ENCODE measurements around the gene CXCL11. TPM values are rescaled to one million over a fixed set of nuclear protein-coding genes. Genes with fewer than 3 reads are reported as not detected.
"Not testable (repeated sequence)": the region's sequence is repeated elsewhere in the genome, so short reads cannot be mapped to it uniquely, and the experiment has no call there.

Gene CXCL11
- total and polyA plus RNA-seq, 7 experiments from 2014 or later: not detected

GRCh38 chr4:76003620-76004019 lies 32.2 kb downstream of the CXCL11 start:
- no peak overlapping the region for H3K4me3 ChIP-seq (ENCODE audit: low read length)
- H3K27ac ChIP-seq (ENCODE audit: low read depth, low read length): no peak overlapping the region
- POLR2A ChIA-PET: interaction anchor here (0.6 kb wide), 1 partner anchor 25 kb away, joined by 4 read pairs; no protein-coding TSS in a partner anchor
- H3K36me3 ChIP-seq (ENCODE audit: control insufficient read depth in 2 of 3, insufficient read depth in 3 of 3, low read length in 3 of 3): no peaks in the 10 kb centered on the region
- Mint-ChIP-seq H3K4me1 (no peaks in the 10 kb centered on the region), H3K4me3 (no peak overlapping the region), H3K36me3 (no peaks in the 10 kb centered on the region), H3K27me3 (peaks cover 8 to 22% (median 14%) of the 10 kb centered on the region in 5 donors), H3K9me3 (no peaks in the 10 kb centered on the region), H3K27ac (no peak overlapping the region)
- CTCF ChIA-PET: no interaction called here
- no peak for DNase-seq
- no peak for ATAC-seq
- H3K9me3 ChIP-seq (ENCODE audit: control insufficient read depth in 2 of 3, low read length in 3 of 3): no peaks in the 10 kb centered on the region
- H3K4me1 ChIP-seq (ENCODE audit: control insufficient read depth in 2 of 2, insufficient read depth in 2 of 2, low read length in 2 of 2): no peaks in the 10 kb centered on the region
- intact Hi-C loops (cut with micrococcal nuclease): no loop called here
- H3K27me3 ChIP-seq (ENCODE audit: control insufficient read depth in 2 of 2, insufficient read depth in 2 of 2, low read length in 2 of 2): no peaks in the 10 kb centered on the region

- H3K4me3 ChIP-seq (ENCODE audit: low read length): no peak overlapping the region
- no peak for DNase-seq
- H3K27ac Mint-ChIP-seq: no peak overlapping the region
- CTCF ChIA-PET: interaction anchor here (0.5 to 1.1 kb wide), 2 partner anchors 11 to 94 kb away, joined by 5 to 8 read pairs; no protein-coding TSS in a partner anchor
- H3K27me3 ChIP-seq (ENCODE audit: control insufficient read depth in 2 of 2, insufficient read depth in 2 of 2, low read length in 2 of 2): no peaks in the 10 kb centered on the region
- no peaks in the 10 kb centered on the region for H3K9me3 ChIP-seq (ENCODE audit: control insufficient read depth in 2 of 3, low read length in 3 of 3)
- intact Hi-C loops (cut with micrococcal nuclease): no loop called here
- no peaks in the 10 kb centered on the region for H3K36me3 Mint-ChIP-seq
- POLR2A ChIA-PET: interaction anchor here (0.6 kb wide), 1 partner anchor 24 kb away, joined by 4 read pairs; no protein-coding TSS in a partner anchor
- H3K4me1 Mint-ChIP-seq: no peaks in the 10 kb centered on the region
- no peaks in the 10 kb centered on the region for H3K4me1 ChIP-seq (ENCODE audit: control insufficient read depth in 2 of 2, insufficient read depth in 2 of 2, low read length in 2 of 2)
- H3K27ac ChIP-seq (ENCODE audit: low read depth, low read length): no peak overlapping the region
- no peaks in the 10 kb centered on the region for H3K36me3 ChIP-seq (ENCODE audit: control insufficient read depth in 2 of 3, insufficient read depth in 3 of 3, low read length in 3 of 3)
- no peak for ATAC-seq
- H3K27me3 Mint-ChIP-seq: peaks cover 7 to 22% (median 14%) of the 10 kb centered on the region in 5 donors
- H3K9me3 Mint-ChIP-seq: no peaks in the 10 kb centered on the region
- no peak overlapping the region for H3K4me3 Mint-ChIP-seq
Measured at GRCh38 chr4:76003035-76003434, 32.8 kb downstream of the CXCL11 start.

DNA sequence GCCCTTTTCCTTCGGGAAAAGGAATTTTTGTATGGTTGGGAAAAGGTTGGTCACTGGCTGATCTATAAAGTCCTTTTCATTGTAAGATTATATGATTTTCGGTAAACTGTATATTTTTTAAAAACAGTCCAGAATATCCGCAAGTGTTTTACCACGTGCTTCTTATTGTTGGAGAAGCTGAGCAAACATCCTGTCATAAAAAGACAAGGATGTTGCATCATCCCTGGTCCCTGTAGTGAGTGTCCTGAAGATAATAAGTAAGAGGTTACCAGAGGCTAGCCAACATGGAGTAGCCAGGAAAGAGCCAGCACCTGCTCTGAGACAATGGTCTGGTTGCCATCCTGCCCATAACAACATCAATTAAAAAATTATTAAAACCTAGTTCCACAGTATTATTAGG lies 33.7 kb downstream of the CXCL11 start:
- CTCF ChIA-PET: interaction anchor here (1.1 kb wide), 1 partner anchor 11 kb away, joined by 5 read pairs; no protein-coding TSS in a partner anchor
- ATAC-seq: no peak
- Mint-ChIP-seq H3K4me3 (no peak overlapping the region), H3K27ac (no peak overlapping the region), H3K9me3 (no peaks in the 10 kb centered on the region), H3K4me1 (no peaks in the 10 kb centered on the region), H3K36me3 (no peaks in the 10 kb centered on the region), H3K27me3 (peaks cover 7 to 22% (median 14%) of the 10 kb centered on the region in 5 donors)
- no peaks in the 10 kb centered on the region for H3K36me3 ChIP-seq (ENCODE audit: control insufficient read depth in 2 of 3, insufficient read depth in 3 of 3, low read length in 3 of 3)
- H3K27me3 ChIP-seq (ENCODE audit: control insufficient read depth in 2 of 2, insufficient read depth in 2 of 2, low read length in 2 of 2): no peaks in the 10 kb centered on the region
- no peaks in the 10 kb centered on the region for H3K9me3 ChIP-seq (ENCODE audit: control insufficient read depth in 2 of 3, low read length in 3 of 3)
- intact Hi-C loops (cut with micrococcal nuclease): no loop called here
- H3K27ac ChIP-seq (ENCODE audit: low read depth, low read length): no peak overlapping the region
- no peak overlapping the region for H3K4me3 ChIP-seq (ENCODE audit: low read length)
- no peak for DNase-seq
- H3K4me1 ChIP-seq (ENCODE audit: control insufficient read depth in 2 of 2, insufficient read depth in 2 of 2, low read length in 2 of 2): no peaks in the 10 kb centered on the region
- POLR2A ChIA-PET: no interaction called here

DNA sequence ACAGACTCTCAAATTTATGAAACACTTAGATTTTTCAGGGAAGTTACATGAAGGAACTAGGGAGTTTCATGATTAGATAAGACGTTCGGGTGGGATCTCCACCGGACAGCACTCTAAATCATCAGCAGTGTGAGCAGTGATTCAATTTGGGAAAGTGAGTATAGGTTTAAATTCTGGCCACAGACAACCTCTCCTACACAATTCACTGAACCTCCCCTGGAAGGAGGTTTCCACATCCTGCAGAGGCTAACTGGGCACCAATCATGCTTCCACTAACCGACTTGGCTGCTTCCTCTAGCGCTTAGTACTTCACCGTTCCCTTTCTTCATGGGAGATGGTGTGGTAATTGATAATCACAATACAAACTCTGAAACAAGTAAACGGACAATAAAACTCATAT lies 34.2 kb downstream of the CXCL11 start:
- Mint-ChIP-seq H3K27ac (no peak overlapping the region), H3K4me3 (no peak overlapping the region), H3K4me1 (no peaks in the 10 kb centered on the region), H3K36me3 (no peaks in the 10 kb centered on the region), H3K27me3 (peaks cover 3 to 22% (median 14%) of the 10 kb centered on the region in 5 donors), H3K9me3 (no peaks in the 10 kb centered on the region)
- intact Hi-C loops (cut with micrococcal nuclease): no loop called here
- no peak for DNase-seq
- POLR2A ChIA-PET: no interaction called here
- H3K4me1 ChIP-seq (ENCODE audit: control insufficient read depth in 2 of 2, insufficient read depth in 2 of 2, low read length in 2 of 2): no peaks in the 10 kb centered on the region
- CTCF ChIA-PET: interaction anchor here (1.1 kb wide), 1 partner anchor 10 kb away, joined by 5 read pairs; no protein-coding TSS in a partner anchor
- no peak overlapping the region for H3K4me3 ChIP-seq (ENCODE audit: low read length)
- ATAC-seq: no peak
- H3K27ac ChIP-seq (ENCODE audit: low read depth, low read length): no peak overlapping the region
- no peaks in the 10 kb centered on the region for H3K9me3 ChIP-seq (ENCODE audit: control insufficient read depth in 2 of 3, low read length in 3 of 3)
- H3K36me3 ChIP-seq (ENCODE audit: control insufficient read depth in 2 of 3, insufficient read depth in 3 of 3, low read length in 3 of 3): no peaks in the 10 kb centered on the region
- H3K27me3 ChIP-seq (ENCODE audit: control insufficient read depth in 2 of 2, insufficient read depth in 2 of 2, low read length in 2 of 2): no peaks in the 10 kb centered on the region

GRCh38 chr4:76000279-76000678 lies 35.6 kb downstream of the CXCL11 start:
- intact Hi-C loops (cut with micrococcal nuclease): no loop called here
- no peak overlapping the region for H3K27ac ChIP-seq (ENCODE audit: low read depth, low read length)
- no peak overlapping the region for H3K4me3 ChIP-seq (ENCODE audit: low read length)
- Mint-ChIP-seq H3K4me3 (no peak overlapping the region), H3K9me3 (no peaks in the 10 kb centered on the region), H3K27me3 (peaks cover 0 to 12% (median 5%) of the 10 kb centered on the region in 5 donors), H3K4me1 (no peaks in the 10 kb centered on the region), H3K36me3 (no peaks in the 10 kb centered on the region), H3K27ac (no peak overlapping the region)
- no peaks in the 10 kb centered on the region for H3K4me1 ChIP-seq (ENCODE audit: control insufficient read depth in 2 of 2, insufficient read depth in 2 of 2, low read length in 2 of 2)
- H3K36me3 ChIP-seq (ENCODE audit: control insufficient read depth in 2 of 3, insufficient read depth in 3 of 3, low read length in 3 of 3): no peaks in the 10 kb centered on the region
- ATAC-seq: no peak
- ChIA-PET CTCF (interaction anchor here (1.3 to 2.0 kb wide), 2 partner anchors 15 to 67 kb away, joined by 3 to 5 read pairs; no protein-coding TSS in a partner anchor), POLR2A (no interaction called here)
- H3K9me3 ChIP-seq (ENCODE audit: control insufficient read depth in 2 of 3, low read length in 3 of 3): no peaks in the 10 kb centered on the region
- DNase-seq: no peak
- no peaks in the 10 kb centered on the region for H3K27me3 ChIP-seq (ENCODE audit: control insufficient read depth in 2 of 2, insufficient read depth in 2 of 2, low read length in 2 of 2)

GRCh38 chr4:75998525-75999147 lies 37.2 kb downstream of the CXCL11 start:
- intact Hi-C loops (cut with micrococcal nuclease): loop anchor here in 1 of 2 donors (10.0 kb wide), 2 partner anchors 216 to 946 kb away; partner anchors contain the start of genes SCARB2 and SEPTIN11

More at GRCh38 chr4:75998525-75999147, 37.2 kb downstream of the CXCL11 start:
- H3K4me1 Mint-ChIP-seq; ATAC-seq; H3K9me3 ChIP-seq (ENCODE audit: control insufficient read depth in 2 of 3, low read length in 3 of 3); DNase-seq; H3K4me1 ChIP-seq (ENCODE audit: control insufficient read depth in 2 of 2, insufficient read depth in 2 of 2, low read length in 2 of 2); H3K4me3 ChIP-seq (ENCODE audit: low read length); H3K36me3 ChIP-seq (ENCODE audit: control insufficient read depth in 2 of 3, insufficient read depth in 3 of 3, low read length in 3 of 3); H3K27ac Mint-ChIP-seq; POLR2A ChIA-PET; H3K9me3 Mint-ChIP-seq; H3K4me3 Mint-ChIP-seq; H3K36me3 Mint-ChIP-seq; H3K27me3 ChIP-seq (ENCODE audit: control insufficient read depth in 2 of 2, insufficient read depth in 2 of 2, low read length in 2 of 2); H3K27ac ChIP-seq (ENCODE audit: low read depth, low read length): not testable (repeated sequence)
- H3K27me3 Mint-ChIP-seq: peaks cover under 1 to 12% (median 2%) of the 10 kb centered on the region in 5 donors
- CTCF ChIA-PET: interaction anchor here (1.3 kb wide), 1 partner anchor 13 kb away, joined by 3 read pairs; no protein-coding TSS in a partner anchor
